ENCODE results near the gene RAP1A. TPM values are rescaled to one million over a fixed set of nuclear protein-coding genes. Genes with fewer than 3 reads are reported as not detected.

Gene RAP1A
- total RNA-seq, 1 experiment from 2014 or later: 37.1 TPM

- no peaks in the 10 kb centered on the region for H3K9me3 ChIP-seq (ENCODE audit: control insufficient read depth, insufficient read depth, low read depth, low read length)
- ATAC-seq (no peak), DNase-seq (ENCODE audit: low read depth, low spot score) (no peak)
- no peak overlapping the region for H3K27ac ChIP-seq (ENCODE audit: low read length)
- no peaks in the 10 kb centered on the region for H3K27me3 ChIP-seq (ENCODE audit: control insufficient read depth, insufficient read depth, low read length)
- H3K36me3 ChIP-seq (ENCODE audit: control insufficient read depth, insufficient read depth, low read length): no peaks in the 10 kb centered on the region
- H3K4me1 ChIP-seq (ENCODE audit: control insufficient read depth, insufficient read depth, low read length): no peaks in the 10 kb centered on the region
- TF ChIP-seq CTCF (IDR thresholded peaks at IDR 0.05) (no peak), POLR2AphosphoS5 (IDR thresholded peaks at IDR 0.05; ENCODE audit: low read depth, low read length) (no peak), TCF7L2 (IDR thresholded peaks at IDR 0.05; ENCODE audit: low read depth, low read length) (no peak), REST (IDR thresholded peaks at IDR 0.05; ENCODE audit: insufficient read depth in 1 of 2, low read depth in 2 of 2, low read length in 1 of 2) (no peak), SIN3A (IDR thresholded peaks at IDR 0.05; ENCODE audit: borderline replicate concordance, insufficient read depth, low read depth, low read length) (no peak)
- intact Hi-C loops (cut with micrococcal nuclease; ENCODE audit: unreplicated experiment): no loop called here
- CTCF ChIA-PET: no interaction called here
- POLR2A ChIA-PET: no interaction called here
- no peak overlapping the region for H3K4me3 ChIP-seq (ENCODE audit: low read depth in 2 of 2, low read length in 2 of 2)
- in situ Hi-C loops (cut with HindIII; ENCODE audit: low pct_unique_long_range_greater_than_20kb, low sequenced_read_pairs): no loop called here
- BruUV-seq (replicated peaks): no TSS peak
These were observed 47.6 kb upstream of the RAP1A start for GRCh38 chr1:111571987-111572386.

- Histone ChIP-seq H3K27me3 (ENCODE audit: control insufficient read depth, insufficient read depth, low read length) (no peaks in the 10 kb centered on the region), H3K4me1 (ENCODE audit: control insufficient read depth, insufficient read depth, low read length) (no peaks in the 10 kb centered on the region), H3K36me3 (ENCODE audit: control insufficient read depth, insufficient read depth, low read length) (no peaks in the 10 kb centered on the region), H3K9me3 (ENCODE audit: control insufficient read depth, insufficient read depth, low read depth, low read length) (no peaks in the 10 kb centered on the region), H3K4me3 (ENCODE audit: low read depth in 2 of 2, low read length in 2 of 2) (no peak overlapping the region), H3K27ac (ENCODE audit: low read length) (no peak overlapping the region)
- ChIA-PET POLR2A (no interaction called here), CTCF (no interaction called here)
- TF ChIP-seq SIN3A (IDR thresholded peaks at IDR 0.05; ENCODE audit: borderline replicate concordance, insufficient read depth, low read depth, low read length) (no peak), POLR2AphosphoS5 (IDR thresholded peaks at IDR 0.05; ENCODE audit: low read depth, low read length) (no peak), REST (IDR thresholded peaks at IDR 0.05; ENCODE audit: insufficient read depth in 1 of 2, low read depth in 2 of 2, low read length in 1 of 2) (no peak), TCF7L2 (IDR thresholded peaks at IDR 0.05; ENCODE audit: low read depth, low read length) (no peak), CTCF (IDR thresholded peaks at IDR 0.05) (no peak)
- DNase-seq (ENCODE audit: low read depth, low spot score): no peak
- BruUV-seq (replicated peaks): no TSS peak
- no peak for ATAC-seq
- in situ Hi-C loops (cut with HindIII; ENCODE audit: low pct_unique_long_range_greater_than_20kb, low sequenced_read_pairs): no loop called here
- intact Hi-C loops (cut with micrococcal nuclease; ENCODE audit: unreplicated experiment): no loop called here
These were observed 43.0 kb upstream of the RAP1A start for GRCh38 chr1:111576547-111576946.
